Inflammatory macrophage treated with lipopolysaccharide for 4 hours (primary cell): Measurements from ENCODE around the gene PRELID2.

Experiments used
- DNase-seq: peaks from one replicate; pipeline ENCODE4 v3.0.0-alpha.2; 2020

PRELID2 gene

GRCh38 chr5:145792840-145793239 lies 42.3 kb downstream of the PRELID2 start:
- DNase-seq: no peak

GRCh38 chr5:145791866-145792265 lies 43.3 kb downstream of the PRELID2 start:
- DNase-seq: no peak

- DNase-seq: no peak
Measured at GRCh38 chr5:145787996-145788395, 47.1 kb downstream of the PRELID2 start.

- DNase-seq: no peak
Measured at GRCh38 chr5:145787507-145787906, 47.6 kb downstream of the PRELID2 start.

GRCh38 chr5:145787001-145787400 lies 48.1 kb downstream of the PRELID2 start:
- peak; percentile 9 for DNase-seq

GRCh38 chr5:145780982-145781381 lies 54.2 kb downstream of the PRELID2 start:
- no peak for DNase-seq

GRCh38 chr5:145778144-145778900 lies 56.8 kb downstream of the PRELID2 start:
- no peak for DNase-seq

GRCh38 chr5:145777445-145778063 lies 57.6 kb downstream of the PRELID2 start:
- no peak for DNase-seq

- DNase-seq: no peak
Measured at GRCh38 chr5:145776886-145777285, 58.3 kb downstream of the PRELID2 start.

- peak; percentile 54 for DNase-seq
Measured at GRCh38 chr5:145775893-145776444, 59.2 kb downstream of the PRELID2 start.

GRCh38 chr5:145775411-145775810 lies 59.7 kb downstream of the PRELID2 start:
- DNase-seq: no peak

- no peak for DNase-seq
Measured at GRCh38 chr5:145774442-145774841, 60.7 kb downstream of the PRELID2 start.

GRCh38 chr5:145772466-145772865 lies 62.7 kb downstream of the PRELID2 start:
- no peak for DNase-seq

- DNase-seq: no peak
Measured at GRCh38 chr5:145768863-145769262, 66.3 kb downstream of the PRELID2 start.

- DNase-seq: no peak
Measured at GRCh38 chr5:145764325-145764724, 70.8 kb downstream of the PRELID2 start.

- DNase-seq: no peak
Measured at GRCh38 chr5:145762833-145763232, 72.3 kb downstream of the PRELID2 start.

- no peak for DNase-seq
Measured at GRCh38 chr5:145761254-145761653, 73.9 kb downstream of the PRELID2 start.

- no peak for DNase-seq
Measured at GRCh38 chr5:145760660-145761059, 74.5 kb downstream of the PRELID2 start.

- no peak for DNase-seq
Measured at GRCh38 chr5:145752947-145753346, 82.2 kb downstream of the PRELID2 start.

- no peak for DNase-seq
Measured at GRCh38 chr5:145752534-145752933, 82.6 kb downstream of the PRELID2 start.

- no peak for DNase-seq
Measured at GRCh38 chr5:145750199-145750598, 84.9 kb downstream of the PRELID2 start.

- DNase-seq: no peak
Measured at GRCh38 chr5:145743396-145744061, 91.6 kb downstream of the PRELID2 start.

GRCh38 chr5:145739843-145740242 lies 95.3 kb downstream of the PRELID2 start:
- no peak for DNase-seq

- no peak for DNase-seq
Measured at GRCh38 chr5:145738227-145738626, 96.9 kb downstream of the PRELID2 start.
